SK-N-SH (cell line): Measurements from ENCODE around the gene CAPG. TPM values are rescaled to one million over a fixed set of nuclear protein-coding genes. Genes with fewer than 3 reads are reported as not detected.
A peak's percentile ranks its signal among the peaks of the same experiment; 100 is the strongest.

Experiments used
- CTCF ChIA-PET: fragments of 300-600, 350-600 bp; formaldehyde crosslinking; extraction: SDS; loops from one replicate; lab custom pipeline; 2021; lab: Yijun Ruan, JAX
- POLR2A ChIA-PET: fragments of 350-600 bp; sonication (Branson Sonifier 250); formaldehyde crosslinking; extraction: SDS; loops from one replicate; lab custom pipeline; 2020; ENCODE audit warnings: antibody characterized with exemption, inconsistent platforms; lab: Yijun Ruan, JAX
- DNase-seq: peaks from one replicate; pipeline ENCODE4 v3.0.0; 2012
- H2AFZ ChIP-seq: fragments of 200-600 bp; sonication (generic); 2 replicates; pipeline ENCODE4 v1.8.1; 2016; ENCODE audit warnings: antibody characterized with exemption, mild to moderate bottlenecking, low read depth
- H3F3A ChIP-seq: fragments of 200-600 bp; sonication (generic); replicated peaks from 2 replicates; pipeline ENCODE3; 2016; ENCODE audit warnings: antibody characterized with exemption, mild to moderate bottlenecking; ENCODE audit not compliant: insufficient read depth
- H3K27ac ChIP-seq, 2 experiments: fragments of 200-500 bp in 1 of 2; fragments of 200-600 bp in 1 of 2; sonication (Bioruptor generic) in 1 of 2; sonication (generic), shearing (Covaris generic) in 1 of 2; 2 replicates each; pipeline versions ENCODE4 v1.5.1 to v1.6.1; 2014 to 2016; ENCODE audit warnings: low read depth in 2 of 2, inconsistent platforms in 1 of 2, low read length in 1 of 2, mild to moderate bottlenecking in 1 of 2, mixed read lengths in 1 of 2
- H3K27me3 ChIP-seq: fragments of 200-600 bp; sonication (generic), shearing (Covaris generic); 2 replicates; pipeline ENCODE4 v1.6.1; 2016; ENCODE audit warnings: mixed run types; ENCODE audit not compliant: insufficient read depth
- H3K36me3 ChIP-seq, 2 experiments: fragments of 200-500 bp in 1 of 2; fragments of 200-600 bp in 1 of 2; sonication (Bioruptor generic) in 1 of 2; sonication (generic) in 1 of 2; replicated peaks in 1 of 2; 2 replicates each; pipeline versions ENCODE3 to v1.5.1; 2014 to 2016; ENCODE audit warnings: low read length in 1 of 2, mild to moderate bottlenecking in 1 of 2; ENCODE audit not compliant: insufficient read depth in 2 of 2, control insufficient read depth in 1 of 2
- H3K4me1 ChIP-seq, 2 experiments: fragments of 200-500 bp in 1 of 2; fragments of 200-600 bp in 1 of 2; sonication (Bioruptor generic) in 1 of 2; sonication (generic), shearing (Covaris generic) in 1 of 2; 2 replicates each; pipeline versions ENCODE4 v1.5.1 to v1.6.1; 2014 to 2016; ENCODE audit warnings: low read depth in 1 of 2, low read length in 1 of 2, mixed run types in 1 of 2; ENCODE audit not compliant: insufficient read depth in 2 of 2, control insufficient read depth in 1 of 2
- H3K4me2 ChIP-seq: fragments of 200-600 bp; sonication (generic), shearing (Covaris generic); 2 replicates; pipeline ENCODE4 v1.6.1; 2017; ENCODE audit warnings: mixed run types
- H3K4me3 ChIP-seq, 2 experiments: fragments of 200-500 bp in 1 of 2; fragments of 200-600 bp in 1 of 2; sonication (Bioruptor generic) in 1 of 2; sonication (generic), shearing (Covaris generic) in 1 of 2; 2 replicates each; pipeline versions ENCODE4 v1.5.1 to v1.8.1; 2014 to 2016; ENCODE audit warnings: low read depth in 2 of 2, inconsistent platforms in 1 of 2, low read length in 1 of 2, mild to moderate bottlenecking in 1 of 2, mixed read lengths in 1 of 2, moderate library complexity in 1 of 2
- H3K79me2 ChIP-seq: fragments of 200-600 bp; sonication (generic); 2 replicates; pipeline ENCODE4 v1.8.1; 2017; ENCODE audit warnings: mild to moderate bottlenecking; ENCODE audit not compliant: insufficient read depth
- H3K9ac ChIP-seq: fragments of 200-600 bp; sonication (generic); 2 replicates; pipeline ENCODE4 v1.6.1; 2017; ENCODE audit warnings: mixed run types
- H3K9me2 ChIP-seq: fragments of 200-600 bp; sonication (generic); 2 replicates; pipeline ENCODE4 v1.6.1; 2017; ENCODE audit warnings: mixed run types
- H3K9me3 ChIP-seq: fragments of 200-600 bp; sonication (generic); 2 replicates; pipeline ENCODE4 v1.6.1; 2017; ENCODE audit warnings: mixed run types, mild to moderate bottlenecking, moderate library complexity
- H4K20me1 ChIP-seq: fragments of 200-600 bp; sonication (generic); 2 replicates; pipeline ENCODE4 v1.6.1; 2017; ENCODE audit warnings: mild to moderate bottlenecking, mixed run types; ENCODE audit not compliant: insufficient read depth
- CHD2 ChIP-seq: fragments of 150-350 bp; IDR thresholded peaks from 2 replicates; pipeline ENCODE4 v1.6.1; 2018; ENCODE audit warnings: low read length; ENCODE audit not compliant: partially characterized antibody
- EP300 ChIP-seq, 2 experiments: IDR thresholded peaks; 2 replicates each; pipeline versions ENCODE4 v1.4.0 to v1.6.1; 2012; ENCODE audit warnings: borderline replicate concordance in 1 of 2, low read depth in 1 of 2, low read length in 1 of 2
- FOSL2 ChIP-seq: IDR thresholded peaks from 2 replicates; pipeline ENCODE4 v1.4.0; 2012; ENCODE audit warnings: low read depth, mild to moderate bottlenecking, moderate library complexity, borderline replicate concordance
- FOXJ3 ChIP-seq: sonication (generic); formaldehyde crosslinking; IDR thresholded peaks from 2 replicates; pipeline ENCODE4 v1.5.1; 2020; ENCODE audit warnings: mild to moderate bottlenecking, missing genetic modification reagents
- FOXM1 ChIP-seq: IDR thresholded peaks from 2 replicates; pipeline ENCODE4 v1.4.0; 2012; ENCODE audit warnings: low read depth, mild to moderate bottlenecking
- GABPA ChIP-seq: IDR thresholded peaks from 2 replicates; pipeline ENCODE4 v1.4.0; 2012; ENCODE audit warnings: low read depth, mild to moderate bottlenecking
- GATA2 ChIP-seq: sonication (generic); formaldehyde crosslinking; IDR thresholded peaks from 2 replicates; pipeline ENCODE4 v1.5.0; 2020; ENCODE audit warnings: mild to moderate bottlenecking, missing genetic modification reagents
- JUND ChIP-seq: IDR thresholded peaks from 2 replicates; pipeline ENCODE4 v1.4.0; 2012
- MEF2A ChIP-seq: IDR thresholded peaks from 2 replicates; pipeline ENCODE4 v1.4.0; 2012; ENCODE audit warnings: low read depth, borderline replicate concordance
- RAD21 ChIP-seq: IDR thresholded peaks from 2 replicates; pipeline ENCODE4 v1.6.1; 2012; ENCODE audit warnings: mild to moderate bottlenecking, low read length
- RCOR1 ChIP-seq: fragments of 150-350 bp; IDR thresholded peaks from 2 replicates; pipeline ENCODE4 v1.6.1; 2017; ENCODE audit warnings: antibody characterized with exemption, low read length
- RFX5 ChIP-seq: IDR thresholded peaks from 2 replicates; pipeline ENCODE4 v1.6.1; 2012; ENCODE audit warnings: mild to moderate bottlenecking, improper control_type of control experiment, low read length
- TAF1 ChIP-seq: IDR thresholded peaks from 2 replicates; pipeline ENCODE4 v1.6.1; 2012; ENCODE audit warnings: low read depth, mild to moderate bottlenecking, low read length, moderate library complexity, borderline replicate concordance
- TCF12 ChIP-seq: IDR thresholded peaks from 2 replicates; pipeline ENCODE4 v1.4.0; 2012
- TEAD4 ChIP-seq: IDR thresholded peaks from 2 replicates; pipeline ENCODE4 v1.4.0; 2012; ENCODE audit warnings: mild to moderate bottlenecking, borderline replicate concordance; ENCODE audit not compliant: insufficient read depth
- USF2 ChIP-seq: fragments of 150-350 bp; IDR thresholded peaks from 2 replicates; pipeline ENCODE4 v1.6.1; 2017; ENCODE audit warnings: antibody characterized with exemption, low read length, low read depth, borderline replicate concordance
- YY1 ChIP-seq: IDR thresholded peaks from 2 replicates; pipeline ENCODE4 v1.4.0; 2012; ENCODE audit warnings: low read depth, mild to moderate bottlenecking
- WGBS: methylation state at CpG from one replicate; pipeline ENCODE4 v1.1.6; 2017; ENCODE audit warnings: low lambda C conversion rate; 5-methylcytosine and 5-hydroxymethylcytosine counted together
- polyA plus RNA-seq, 3 experiments: library from polyadenylated mRNA; depleted of rRNA; stranded (reverse); fragments of >200 nt; gene quantifications; 2 replicates each; pipeline ENCODE4 v1.2.3, GENCODE V29; 2012
- TF ChIP-seq, protein P1 (sequence below): fragments of 200-600 bp; sonication (generic); IDR thresholded peaks from 2 replicates; pipeline ENCODE4 v1.6.1; 2017; ENCODE audit warnings: antibody characterized with exemption, mild to moderate bottlenecking, moderate library complexity
- TF ChIP-seq, protein P2 (sequence below): IDR thresholded peaks from 2 replicates; pipeline ENCODE4 v1.4.0; 2012; ENCODE audit warnings: low read depth, borderline replicate concordance

Gene CAPG
- polyA plus RNA-seq, 1 of the 3 experiments (the other 2 are of a cell fraction), result 1.2 TPM

DNA sequence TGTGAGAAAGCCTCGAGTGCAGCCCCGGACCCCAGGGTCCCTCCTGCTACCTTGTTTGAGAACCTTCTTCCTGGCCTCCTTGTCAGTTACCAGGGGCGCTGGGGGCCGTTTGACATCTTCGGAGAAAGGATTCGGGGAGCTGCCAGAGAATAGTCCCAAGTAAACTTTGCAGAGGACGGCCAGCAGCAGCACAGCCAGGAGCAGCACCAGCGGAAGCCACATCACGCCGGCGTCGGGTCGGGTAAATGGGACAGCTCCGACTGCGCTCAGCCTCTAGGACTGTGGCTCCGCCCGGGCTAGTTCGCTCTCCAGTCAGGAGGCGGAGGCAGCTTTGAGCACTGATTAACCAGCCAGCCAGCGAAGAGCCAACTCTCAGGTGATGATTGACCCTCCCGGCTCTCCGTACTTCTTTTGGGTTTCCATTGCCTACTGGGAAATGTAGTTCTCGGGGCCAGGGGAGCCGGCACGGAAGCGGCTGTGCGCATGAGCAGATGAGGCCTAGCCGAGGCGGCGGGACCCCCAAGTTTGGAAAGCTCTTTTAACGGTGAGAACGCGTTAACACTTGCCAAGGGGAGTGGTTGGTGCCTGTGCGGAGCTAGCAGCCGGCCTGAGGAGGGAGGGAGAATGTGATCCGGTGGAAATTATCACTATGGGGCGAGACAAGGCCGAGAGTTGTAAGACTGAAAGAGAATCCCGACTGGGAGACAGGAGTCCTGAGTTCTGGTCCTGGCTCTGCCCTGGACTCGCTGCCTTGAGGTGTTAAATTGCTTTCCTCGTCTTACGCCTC lies 55.7 kb downstream of the CAPG start, which contains the start of the genes ELMOD3 and RETSAT (continued):
- peak; percentile 90 for TF ChIP-seq CHD2
- no peak for TF ChIP-seq RAD21
- no peak for TF ChIP-seq GATA2
- TF ChIP-seq, protein P1, sequence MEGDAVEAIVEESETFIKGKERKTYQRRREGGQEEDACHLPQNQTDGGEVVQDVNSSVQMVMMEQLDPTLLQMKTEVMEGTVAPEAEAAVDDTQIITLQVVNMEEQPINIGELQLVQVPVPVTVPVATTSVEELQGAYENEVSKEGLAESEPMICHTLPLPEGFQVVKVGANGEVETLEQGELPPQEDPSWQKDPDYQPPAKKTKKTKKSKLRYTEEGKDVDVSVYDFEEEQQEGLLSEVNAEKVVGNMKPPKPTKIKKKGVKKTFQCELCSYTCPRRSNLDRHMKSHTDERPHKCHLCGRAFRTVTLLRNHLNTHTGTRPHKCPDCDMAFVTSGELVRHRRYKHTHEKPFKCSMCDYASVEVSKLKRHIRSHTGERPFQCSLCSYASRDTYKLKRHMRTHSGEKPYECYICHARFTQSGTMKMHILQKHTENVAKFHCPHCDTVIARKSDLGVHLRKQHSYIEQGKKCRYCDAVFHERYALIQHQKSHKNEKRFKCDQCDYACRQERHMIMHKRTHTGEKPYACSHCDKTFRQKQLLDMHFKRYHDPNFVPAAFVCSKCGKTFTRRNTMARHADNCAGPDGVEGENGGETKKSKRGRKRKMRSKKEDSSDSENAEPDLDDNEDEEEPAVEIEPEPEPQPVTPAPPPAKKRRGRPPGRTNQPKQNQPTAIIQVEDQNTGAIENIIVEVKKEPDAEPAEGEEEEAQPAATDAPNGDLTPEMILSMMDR, result no peak
- TF ChIP-seq USF2, result no peak
- TF ChIP-seq FOSL2, result no peak
- no peak for TF ChIP-seq MEF2A
- TF ChIP-seq FOXJ3, result no peak
- no peak for TF ChIP-seq TEAD4
- no peak for TF ChIP-seq FOXM1

DNA sequence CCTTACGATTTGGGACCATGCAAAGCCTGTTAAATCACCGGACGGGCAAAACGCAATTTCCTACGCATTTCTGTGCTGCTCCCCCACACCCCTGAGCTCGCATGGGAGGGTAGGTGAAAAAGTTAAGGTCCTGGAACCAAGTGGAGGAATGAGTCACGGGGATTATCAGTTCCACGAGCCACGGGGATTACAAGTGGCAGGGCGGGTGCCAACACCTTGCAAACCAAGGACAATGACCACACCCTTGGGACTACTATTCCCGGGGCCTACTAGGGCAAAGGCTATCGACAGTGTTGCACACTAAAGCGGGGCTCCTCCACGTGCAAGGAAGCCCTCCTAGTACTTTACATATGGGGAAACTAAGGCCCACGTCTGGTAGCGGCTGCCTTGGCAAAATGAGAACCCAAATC lies 56.3 kb downstream of the CAPG start:
- H3K27me3 ChIP-seq, result no peaks in the 10 kb centered on the region
- H3K36me3 ChIP-seq, result peaks cover 14 to 29% of the 10 kb centered on the region in 2 experiments
- H3F3A ChIP-seq, result no peaks in the 10 kb centered on the region
- TF ChIP-seq MEF2A (no peak), TAF1 (no peak), RCOR1 (no peak), FOXJ3 (no peak), EP300 (IDR thresholded peaks at IDR 0.05; ENCODE audit: borderline replicate concordance in 1 of 2, low read depth in 1 of 2, low read length in 1 of 2) (no peak), FOXM1 (no peak), CHD2 (no peak), TCF12 (no peak), GABPA (no peak), JUND (no peak), USF2 (no peak), GATA2 (no peak), YY1 (no peak), RFX5 (no peak)
- TF ChIP-seq, protein P2, sequence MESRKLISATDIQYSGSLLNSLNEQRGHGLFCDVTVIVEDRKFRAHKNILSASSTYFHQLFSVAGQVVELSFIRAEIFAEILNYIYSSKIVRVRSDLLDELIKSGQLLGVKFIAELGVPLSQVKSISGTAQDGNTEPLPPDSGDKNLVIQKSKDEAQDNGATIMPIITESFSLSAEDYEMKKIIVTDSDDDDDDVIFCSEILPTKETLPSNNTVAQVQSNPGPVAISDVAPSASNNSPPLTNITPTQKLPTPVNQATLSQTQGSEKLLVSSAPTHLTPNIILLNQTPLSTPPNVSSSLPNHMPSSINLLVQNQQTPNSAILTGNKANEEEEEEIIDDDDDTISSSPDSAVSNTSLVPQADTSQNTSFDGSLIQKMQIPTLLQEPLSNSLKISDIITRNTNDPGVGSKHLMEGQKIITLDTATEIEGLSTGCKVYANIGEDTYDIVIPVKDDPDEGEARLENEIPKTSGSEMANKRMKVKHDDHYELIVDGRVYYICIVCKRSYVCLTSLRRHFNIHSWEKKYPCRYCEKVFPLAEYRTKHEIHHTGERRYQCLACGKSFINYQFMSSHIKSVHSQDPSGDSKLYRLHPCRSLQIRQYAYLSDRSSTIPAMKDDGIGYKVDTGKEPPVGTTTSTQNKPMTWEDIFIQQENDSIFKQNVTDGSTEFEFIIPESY, result no peak
- TF ChIP-seq, all 33 proteins: peak for 0
- DNase-seq, result peak; percentile 38
- Histone ChIP-seq H3K4me2 (peak overlapping the region; percentile 91), H3K79me2 (peaks cover 59% of the 10 kb centered on the region), H3K9me2 (no peaks in the 10 kb centered on the region), H3K4me3 (peak overlapping the region; percentile 75 to 89), H2AFZ (peak overlapping the region; percentile 73; the same call in 1 of the 2 replicates), H3K9ac (peak overlapping the region; percentile 65), H3K4me1 (peaks cover 5 to 10% of the 10 kb centered on the region in 2 experiments; a peak in 2 of 4 replicates), H3K27ac (peak overlapping the region; percentile 24 to 77; a peak in 3 of 4 replicates), H3K9me3 (no peaks in the 10 kb centered on the region), H4K20me1 (no peaks in the 10 kb centered on the region)
- CTCF ChIA-PET, result interaction anchor here (0.6 to 1.8 kb wide), 5 partner anchors 14 to 65 kb away, joined by 3 to 5 read pairs (median 3); partner anchors contain the start of genes SH2D6 and TGOLN2
- POLR2A ChIA-PET, result interaction anchor here (0.8 to 2.5 kb wide), 9 partner anchors 12 to 258 kb away, joined by 3 to 14 read pairs (median 3); partner anchors contain the start of genes C2orf68, MAT2A, SH2D6 and TGOLN2
- WGBS, result 17% methylated on average over 12 of the region's 16 CpGs
